Tibial nerve (tissue), 3 donors: ENCODE data around the gene PTPRD.

Experiments
- POLR2A ChIP-seq, 2 donors: fragments of 450-650 bp; IDR thresholded peaks; one replicate each; pipeline ENCODE4 v1.6.1; 2017; ENCODE audit warnings: antibody characterized with exemption in 2 of 2, mild to moderate bottlenecking in 2 of 2, moderate library complexity in 2 of 2
- TF ChIP-seq, protein P1 (sequence below), 5 experiments: fragments of 200-600 bp in 3 of 5; fragments of 450-650 bp in 2 of 5; sonication (generic) in 3 of 5; IDR thresholded peaks; one replicate each; pipeline ENCODE4 v1.5.1; 2016 to 2019; ENCODE audit warnings: antibody characterized with exemption in 5 of 5, mild to moderate bottlenecking in 3 of 5, moderate library complexity in 2 of 5

DNA sequence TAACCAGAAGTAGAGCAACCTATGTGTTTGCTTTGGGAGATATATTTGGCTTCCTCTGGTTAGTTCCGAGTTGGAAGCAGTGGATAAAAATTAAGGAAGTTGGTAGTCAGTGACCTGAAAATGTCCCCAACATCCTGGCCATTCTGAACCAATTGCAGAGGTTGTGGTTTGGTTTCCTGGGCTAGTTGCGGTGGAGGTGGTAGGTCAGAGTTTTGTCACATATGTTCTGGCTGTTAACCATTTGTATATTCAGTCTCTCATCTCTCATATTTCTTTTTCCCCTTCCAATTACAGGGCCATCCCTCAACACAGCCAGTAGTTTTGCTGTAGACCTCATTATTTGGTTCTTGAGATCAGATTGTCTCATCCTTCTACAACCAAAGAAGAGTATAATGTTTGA is 1026.9 kb downstream of the PTPRD start:
- TF ChIP-seq, protein P1, sequence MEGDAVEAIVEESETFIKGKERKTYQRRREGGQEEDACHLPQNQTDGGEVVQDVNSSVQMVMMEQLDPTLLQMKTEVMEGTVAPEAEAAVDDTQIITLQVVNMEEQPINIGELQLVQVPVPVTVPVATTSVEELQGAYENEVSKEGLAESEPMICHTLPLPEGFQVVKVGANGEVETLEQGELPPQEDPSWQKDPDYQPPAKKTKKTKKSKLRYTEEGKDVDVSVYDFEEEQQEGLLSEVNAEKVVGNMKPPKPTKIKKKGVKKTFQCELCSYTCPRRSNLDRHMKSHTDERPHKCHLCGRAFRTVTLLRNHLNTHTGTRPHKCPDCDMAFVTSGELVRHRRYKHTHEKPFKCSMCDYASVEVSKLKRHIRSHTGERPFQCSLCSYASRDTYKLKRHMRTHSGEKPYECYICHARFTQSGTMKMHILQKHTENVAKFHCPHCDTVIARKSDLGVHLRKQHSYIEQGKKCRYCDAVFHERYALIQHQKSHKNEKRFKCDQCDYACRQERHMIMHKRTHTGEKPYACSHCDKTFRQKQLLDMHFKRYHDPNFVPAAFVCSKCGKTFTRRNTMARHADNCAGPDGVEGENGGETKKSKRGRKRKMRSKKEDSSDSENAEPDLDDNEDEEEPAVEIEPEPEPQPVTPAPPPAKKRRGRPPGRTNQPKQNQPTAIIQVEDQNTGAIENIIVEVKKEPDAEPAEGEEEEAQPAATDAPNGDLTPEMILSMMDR (IDR thresholded peaks at IDR 0.05), result no peak
- TF ChIP-seq POLR2A (IDR thresholded peaks at IDR 0.05), result no peak
